Activated CD4-positive, alpha-beta memory T cell treated with anti-CD3 and anti-CD28 coated beads for 36 hours (primary cell): ENCODE measurements around the gene DCAF10. TPM values are rescaled to one million over a fixed set of nuclear protein-coding genes. Genes with fewer than 3 reads are reported as not detected.
A peak's percentile ranks its signal among the peaks of the same experiment; 100 is the strongest.
"Not testable (repeated sequence)": the region's sequence is repeated elsewhere in the genome, so short reads cannot be mapped to it uniquely, and the experiment has no call there.

Experiments used
- CTCF ChIA-PET: fragments of 350-600 bp; sonication (Branson Sonifier 250); formaldehyde crosslinking; loops from one replicate; lab custom pipeline; 2021; ENCODE audit warnings: antibody characterized with exemption, inconsistent platforms; lab: Charles Lee
- POLR2A ChIA-PET: fragments of 350-600 bp; sonication (Branson Sonifier 250); formaldehyde crosslinking; loops from one replicate; lab custom pipeline; 2021; ENCODE audit warnings: antibody characterized with exemption; lab: Charles Lee
- DNase-seq: peaks from one replicate; pipeline ENCODE4 v3.0.0-alpha.2; 2020
- H3K27ac Mint-ChIP-seq: one replicate; pipeline ENCODE4 v1.8.0; 2021; ENCODE audit warnings: mixed read lengths
- H3K27me3 Mint-ChIP-seq: one replicate; pipeline ENCODE4 v1.8.0; 2021; ENCODE audit warnings: mixed read lengths
- H3K36me3 Mint-ChIP-seq: one replicate; pipeline ENCODE4 v1.8.0; 2021; ENCODE audit warnings: mixed read lengths
- H3K4me1 Mint-ChIP-seq: one replicate; pipeline ENCODE4 v1.8.0; 2021; ENCODE audit warnings: low read depth, mixed read lengths
- H3K4me3 Mint-ChIP-seq: one replicate; pipeline ENCODE4 v1.8.0; 2021; ENCODE audit warnings: mild to moderate bottlenecking, mixed read lengths
- H3K9me3 Mint-ChIP-seq: one replicate; pipeline ENCODE4 v1.8.0; 2021; ENCODE audit warnings: mixed read lengths
- intact Hi-C: fragments of 100-400 bp; cut with micrococcal nuclease; formaldehyde crosslinking; loops from one replicate; pipeline ENCODE4 v1.15.1; 2023
- total RNA-seq, 2 experiments: library from RNA; stranded (reverse); gene quantifications; one replicate each; pipeline ENCODE4 v1.2.3, GENCODE V29; 2021

The DCAF10 gene
- total RNA-seq, 2 experiments from 2014 or later, result 13.8 to 17.2 TPM

DNA sequence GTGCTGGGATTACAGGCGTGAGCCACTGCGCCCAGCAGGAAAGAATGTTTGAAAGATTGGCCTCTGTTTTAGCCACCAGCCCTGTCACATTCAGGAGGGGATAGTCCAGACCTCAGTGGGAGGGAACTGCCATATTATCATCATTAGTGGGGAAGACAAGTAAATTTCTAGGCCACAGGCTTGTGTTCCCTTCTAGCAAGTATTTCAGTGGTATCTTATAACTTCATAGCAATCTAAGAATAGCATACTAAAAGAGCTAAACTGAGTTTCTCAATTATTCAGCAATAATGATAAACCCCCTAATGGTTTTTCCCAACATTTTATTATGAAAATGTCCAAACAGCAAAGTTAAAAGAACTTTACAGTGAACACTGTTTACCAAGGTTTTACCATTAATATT, 73.4 kb downstream of the DCAF10 start:
- intact Hi-C loops, result no loop called here
- no peak overlapping the region for H3K27ac Mint-ChIP-seq
- no peaks in the 10 kb centered on the region for H3K4me1 Mint-ChIP-seq
- ChIA-PET POLR2A (no interaction called here), CTCF (no interaction called here)
- H3K9me3 Mint-ChIP-seq, result peaks cover 4% of the 10 kb centered on the region
- H3K27me3 Mint-ChIP-seq, result no peaks in the 10 kb centered on the region
- H3K4me3 Mint-ChIP-seq, result no peak overlapping the region
- H3K36me3 Mint-ChIP-seq, result peaks cover 10% of the 10 kb centered on the region
- no peak for DNase-seq

GRCh38 chr9:37876376-37876775, 75.8 kb downstream of the DCAF10 start:
- Mint-ChIP-seq H3K27me3 (no peaks in the 10 kb centered on the region), H3K36me3 (peaks cover 17% of the 10 kb centered on the region), H3K9me3 (peaks cover 4% of the 10 kb centered on the region), H3K4me3 (no peak overlapping the region), H3K4me1 (no peaks in the 10 kb centered on the region), H3K27ac (no peak overlapping the region)
- ChIA-PET POLR2A (no interaction called here), CTCF (no interaction called here)
- no peak for DNase-seq
- intact Hi-C loops, result no loop called here

DNA sequence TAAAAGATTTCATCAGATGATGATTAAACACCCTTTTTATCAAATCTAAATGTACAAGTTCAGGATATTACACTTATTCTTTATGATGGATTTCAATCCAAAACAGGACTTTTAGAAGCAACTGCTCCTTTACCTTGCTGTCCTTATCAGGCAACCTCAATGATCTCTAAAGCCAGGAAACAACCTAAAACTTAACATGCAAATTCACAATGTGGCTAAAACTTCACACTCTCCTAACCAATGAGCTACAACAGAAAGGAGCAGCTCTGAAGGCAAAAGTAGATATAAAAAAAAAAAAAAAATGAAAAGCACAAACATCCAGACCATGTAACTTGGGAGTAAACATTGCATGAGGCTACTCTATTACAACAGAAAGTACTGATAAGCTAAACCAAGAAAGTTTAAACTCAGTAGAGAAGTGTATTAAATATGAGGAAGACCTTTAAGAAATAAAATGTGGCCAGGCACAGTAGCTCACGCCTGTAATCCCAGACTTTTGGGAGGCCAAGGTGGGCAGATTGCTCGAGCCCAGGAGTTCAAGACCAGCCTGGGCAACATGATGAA, 80.4 kb downstream of the DCAF10 start:
- POLR2A ChIA-PET, result no interaction called here
- H3K36me3 Mint-ChIP-seq, result peaks cover 23% of the 10 kb centered on the region
- intact Hi-C loops, result no loop called here

DNA sequence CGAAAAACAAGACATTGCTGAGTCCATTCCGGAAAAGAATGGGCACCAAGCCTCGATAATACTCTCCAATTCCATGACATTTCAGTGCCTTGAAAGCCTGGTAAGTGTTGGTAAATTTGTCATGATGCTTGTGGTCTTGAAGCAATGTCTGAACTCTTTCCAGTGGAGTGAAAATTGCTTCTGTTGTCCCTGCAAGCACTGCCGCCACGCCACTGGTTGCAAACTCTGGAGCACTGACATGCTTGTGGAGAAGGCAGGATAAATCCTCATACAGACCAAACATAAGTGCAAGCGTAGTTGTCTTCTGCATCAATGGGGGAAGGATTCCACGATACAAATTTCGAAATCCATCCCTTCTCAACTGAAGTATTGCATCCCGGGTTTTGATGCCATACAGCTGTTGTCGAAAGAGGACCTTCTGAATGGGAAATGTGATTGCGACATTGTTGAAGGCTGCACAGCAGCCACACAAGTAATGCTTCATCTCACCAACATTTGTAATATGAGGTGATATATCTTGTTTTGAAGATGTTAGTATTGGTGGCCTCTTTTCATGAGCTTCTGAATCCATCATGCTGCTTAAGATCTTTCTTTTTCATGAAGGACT, 87.5 kb downstream of the DCAF10 start:
- H3K27ac Mint-ChIP-seq, CTCF ChIA-PET, H3K27me3 Mint-ChIP-seq, H3K9me3 Mint-ChIP-seq, H3K4me3 Mint-ChIP-seq, POLR2A ChIA-PET, DNase-seq, intact Hi-C loops, H3K4me1 Mint-ChIP-seq: not testable (repeated sequence)
- H3K36me3 Mint-ChIP-seq, result peaks cover 38% of the 10 kb centered on the region

More for the DNA sequence above, 80.4 kb downstream of the DCAF10 start:
- Mint-ChIP-seq H3K9me3 (peaks cover 4% of the 10 kb centered on the region), H3K27ac (no peak overlapping the region), H3K4me3 (no peak overlapping the region), H3K4me1 (peaks cover 6% of the 10 kb centered on the region), H3K27me3 (no peaks in the 10 kb centered on the region)
- CTCF ChIA-PET, result no interaction called here
- DNase-seq, result no peak

GRCh38 chr9:37889536-37889935, 88.9 kb downstream of the DCAF10 start:
- peaks cover 49% of the 10 kb centered on the region for H3K36me3 Mint-ChIP-seq
- no peak overlapping the region for H3K4me3 Mint-ChIP-seq
- CTCF ChIA-PET, result no interaction called here
- no peaks in the 10 kb centered on the region for H3K27me3 Mint-ChIP-seq
- no peak for DNase-seq
- peaks cover 5% of the 10 kb centered on the region for H3K4me1 Mint-ChIP-seq
- intact Hi-C loops, result no loop called here
- no peaks in the 10 kb centered on the region for H3K9me3 Mint-ChIP-seq
- H3K27ac Mint-ChIP-seq, result no peak overlapping the region
- POLR2A ChIA-PET, result no interaction called here

DNA sequence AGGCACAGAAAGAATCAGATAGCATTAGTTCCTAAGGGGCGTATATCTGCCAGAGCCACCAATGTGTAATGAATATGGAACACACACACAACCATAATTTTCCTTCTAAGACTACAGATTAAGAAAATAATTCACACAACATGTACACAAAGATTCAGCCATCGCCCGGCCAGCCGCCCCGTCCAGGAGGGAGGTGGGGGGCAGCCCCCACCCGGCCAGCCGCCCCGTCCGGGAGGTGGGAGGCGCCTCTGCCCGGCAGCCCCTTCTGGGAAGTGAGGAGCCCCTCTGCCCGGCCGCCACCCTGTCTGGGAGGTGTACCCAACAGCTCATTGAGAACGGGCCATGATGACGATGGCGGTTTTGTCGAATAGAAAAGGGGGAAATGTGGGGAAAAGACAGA, 90.4 kb downstream of the DCAF10 start:
- H3K27me3 Mint-ChIP-seq, CTCF ChIA-PET, H3K4me3 Mint-ChIP-seq, POLR2A ChIA-PET, H3K9me3 Mint-ChIP-seq, DNase-seq, intact Hi-C loops, H3K27ac Mint-ChIP-seq, H3K4me1 Mint-ChIP-seq: not testable (repeated sequence)
- peaks cover 51% of the 10 kb centered on the region for H3K36me3 Mint-ChIP-seq

DNA sequence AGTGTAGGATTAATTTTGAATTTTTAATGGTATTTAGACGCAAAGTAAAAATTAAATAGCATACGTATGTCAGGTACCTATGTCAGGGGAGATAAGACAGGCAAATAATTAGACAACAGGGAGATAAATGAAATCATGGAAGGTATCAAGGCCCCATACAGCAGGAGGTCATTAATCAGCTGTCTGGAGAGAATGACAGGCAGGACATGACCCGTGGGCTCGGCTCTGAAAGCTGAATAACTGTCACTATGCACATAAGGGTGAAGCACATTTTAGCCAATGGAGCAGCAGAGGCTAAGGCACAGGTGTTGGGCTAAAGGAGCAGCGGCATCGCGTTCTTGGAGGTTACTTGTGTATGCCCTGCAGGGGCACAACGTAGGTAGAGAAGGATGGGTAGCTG, 91.5 kb downstream of the DCAF10 start:
- Mint-ChIP-seq H3K36me3 (peaks cover 56% of the 10 kb centered on the region), H3K9me3 (no peaks in the 10 kb centered on the region), H3K4me1 (no peaks in the 10 kb centered on the region), H3K27ac (no peak overlapping the region), H3K4me3 (no peak overlapping the region), H3K27me3 (no peaks in the 10 kb centered on the region)
- CTCF ChIA-PET, result no interaction called here
- intact Hi-C loops, result no loop called here
- no peak for DNase-seq
- POLR2A ChIA-PET, result no interaction called here

DNA sequence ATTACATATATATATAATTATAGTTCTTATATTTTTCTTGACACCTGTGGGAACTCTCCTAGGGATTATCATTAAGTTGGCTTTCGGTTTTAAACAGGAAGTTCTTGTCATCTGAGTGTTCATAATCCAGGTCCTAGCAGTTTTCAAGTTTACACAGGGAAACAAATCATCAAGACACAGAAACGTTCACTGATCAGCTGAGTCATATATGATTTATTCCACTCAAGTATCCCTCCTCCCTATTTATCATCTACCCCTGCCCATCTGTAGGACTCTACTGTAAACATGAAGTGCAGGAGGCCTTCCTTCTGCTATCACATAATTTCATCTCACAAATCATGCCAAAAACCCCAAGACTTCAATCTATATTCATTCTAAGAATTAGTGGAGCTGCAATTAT, 97.1 kb downstream of the DCAF10 start:
- Mint-ChIP-seq H3K36me3 (peaks cover 39% of the 10 kb centered on the region), H3K27ac (no peak overlapping the region), H3K4me3 (no peak overlapping the region), H3K9me3 (no peaks in the 10 kb centered on the region), H3K27me3 (no peaks in the 10 kb centered on the region), H3K4me1 (peaks cover 16% of the 10 kb centered on the region)
- no peak for DNase-seq
- POLR2A ChIA-PET, result no interaction called here
- CTCF ChIA-PET, result interaction anchor here (0.5 kb wide), 1 partner anchor 96 kb away, joined by 3 read pairs; no protein-coding TSS in a partner anchor
- intact Hi-C loops, result no loop called here

- ChIA-PET POLR2A (no interaction called here), CTCF (no interaction called here)
- H3K36me3 Mint-ChIP-seq, result peaks cover 29% of the 10 kb centered on the region
- H3K4me1 Mint-ChIP-seq, result peaks cover 18% of the 10 kb centered on the region
- H3K4me3 Mint-ChIP-seq, result no peak overlapping the region
- H3K27ac Mint-ChIP-seq, result no peak overlapping the region
- DNase-seq, result no peak
- intact Hi-C loops, result no loop called here
- H3K27me3 Mint-ChIP-seq, result no peaks in the 10 kb centered on the region
- no peaks in the 10 kb centered on the region for H3K9me3 Mint-ChIP-seq
Observed at GRCh38 chr9:37899041-37899440, 98.4 kb downstream of the DCAF10 start.

DNA sequence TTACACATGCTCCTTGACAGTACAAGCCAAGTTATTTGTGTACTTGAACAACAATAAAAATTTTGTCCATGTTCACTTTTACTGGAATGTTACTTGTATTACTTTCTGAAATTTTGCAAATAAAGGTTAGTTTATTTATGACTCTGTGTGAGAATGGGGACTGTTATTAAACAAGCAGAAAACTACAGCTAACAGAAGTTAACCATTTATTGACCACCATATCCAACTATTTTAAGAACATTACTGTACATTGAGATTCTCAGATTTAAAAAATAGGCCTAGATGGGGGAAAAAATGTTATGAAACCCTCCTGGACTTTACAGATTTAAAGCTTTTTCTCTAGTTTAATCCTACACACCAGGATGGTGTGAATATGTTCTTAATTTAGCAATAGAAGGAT, 101.5 kb downstream of the DCAF10 start:
- no peak for DNase-seq
- peak overlapping the region; percentile 16 for H3K4me3 Mint-ChIP-seq
- ChIA-PET POLR2A (interaction anchor here (1.0 to 1.2 kb wide), 2 partner anchors 310 to 416 kb away, joined by 4 read pairs; partner anchors contain the start of genes POLR1E and TOMM5), CTCF (interaction anchor here (1.7 to 3.9 kb wide), 2 partner anchors 12 to 168 kb away, joined by 4 to 14 read pairs; no protein-coding TSS in a partner anchor)
- no peaks in the 10 kb centered on the region for H3K27me3 Mint-ChIP-seq
- H3K27ac Mint-ChIP-seq, result no peak overlapping the region
- peaks cover 11% of the 10 kb centered on the region for H3K36me3 Mint-ChIP-seq
- peaks cover 24% of the 10 kb centered on the region for H3K4me1 Mint-ChIP-seq
- H3K9me3 Mint-ChIP-seq, result no peaks in the 10 kb centered on the region
- intact Hi-C loops, result loop anchor here (5.0 to 10.0 kb wide), 5 partner anchors 67 to 490 kb away; partner anchors contain the start of genes ALDH1B1, DCAF10, POLR1E and TOMM5

GRCh38 chr9:37902796-37903646, 102.4 kb downstream of the DCAF10 start:
- Mint-ChIP-seq H3K27me3 (no peaks in the 10 kb centered on the region), H3K4me1 (peaks cover 19% of the 10 kb centered on the region), H3K9me3 (no peaks in the 10 kb centered on the region), H3K36me3 (peaks cover 7% of the 10 kb centered on the region), H3K4me3 (peak overlapping the region; percentile 84), H3K27ac (peak overlapping the region; percentile 87)
- CTCF ChIA-PET, result interaction anchor here (0.6 to 3.9 kb wide), 6 partner anchors 11 to 168 kb away, joined by 3 to 14 read pairs (median 4); partner anchors contain the start of genes EXOSC3 and SHB
- POLR2A ChIA-PET, result interaction anchor here (0.7 to 1.2 kb wide), 5 partner anchors 102 to 417 kb away, joined by 3 to 5 read pairs (median 4); partner anchors contain the start of genes DCAF10, POLR1E and TOMM5
- peak; percentile 42 for DNase-seq
- intact Hi-C loops, result loop anchor here (1.0 to 10.0 kb wide), 8 partner anchors 68 to 489 kb away; partner anchors contain the start of genes ALDH1B1, DCAF10, EXOSC3 and POLR1E
